Epithelial cell of prostate (primary cell): Measurements from ENCODE around the gene MACROD2.

Experiments
- DNase-seq: peaks from one replicate; pipeline ENCODE4 v3.0.0-alpha.2; 2011; ENCODE audit warnings: low read depth, low spot score
- H3K27ac ChIP-seq: fragments of 450-650 bp; 2 replicates; pipeline ENCODE4 v1.5.1; 2017; ENCODE audit warnings: mild to moderate bottlenecking

MACROD2 gene

GRCh38 chr20:15032352-15032622, 1037.0 kb downstream of the MACROD2 start:
- no peak overlapping the region for H3K27ac ChIP-seq
- DNase-seq = no peak

- no peak overlapping the region for H3K27ac ChIP-seq
- DNase-seq = no peak
These were observed 1038.0 kb downstream of the MACROD2 start for GRCh38 chr20:15033269-15033668.

- H3K27ac ChIP-seq = no peak overlapping the region
- no peak for DNase-seq
These were observed 1038.6 kb downstream of the MACROD2 start for GRCh38 chr20:15033891-15034290.

GRCh38 chr20:15036948-15037347, 1041.6 kb downstream of the MACROD2 start:
- no peak overlapping the region for H3K27ac ChIP-seq
- no peak for DNase-seq

GRCh38 chr20:15039088-15039752, 1043.9 kb downstream of the MACROD2 start:
- DNase-seq = no peak
- H3K27ac ChIP-seq = peak overlapping the region; percentile 32

- H3K27ac ChIP-seq = no peak overlapping the region
- no peak for DNase-seq
These were observed 1047.4 kb downstream of the MACROD2 start for GRCh38 chr20:15042723-15043122.

- no peak for DNase-seq
- peak overlapping the region; percentile 32 for H3K27ac ChIP-seq
These were observed 1049.9 kb downstream of the MACROD2 start for GRCh38 chr20:15045246-15045645.

GRCh38 chr20:15047042-15047441, 1051.7 kb downstream of the MACROD2 start:
- H3K27ac ChIP-seq = no peak overlapping the region
- DNase-seq = no peak

GRCh38 chr20:15047601-15048000, 1052.3 kb downstream of the MACROD2 start:
- H3K27ac ChIP-seq = no peak overlapping the region
- DNase-seq = no peak

GRCh38 chr20:15056246-15056645, 1060.9 kb downstream of the MACROD2 start:
- H3K27ac ChIP-seq = no peak overlapping the region
- no peak for DNase-seq

GRCh38 chr20:15058841-15059240, 1063.5 kb downstream of the MACROD2 start:
- no peak overlapping the region for H3K27ac ChIP-seq

GRCh38 chr20:15059438-15059837, 1064.1 kb downstream of the MACROD2 start:
- no peak for DNase-seq
- no peak overlapping the region for H3K27ac ChIP-seq

More at GRCh38 chr20:15058841-15059240, 1063.5 kb downstream of the MACROD2 start:
- no peak for DNase-seq

GRCh38 chr20:15060265-15061060, 1065.1 kb downstream of the MACROD2 start:
- no peak overlapping the region for H3K27ac ChIP-seq
- DNase-seq = no peak

- DNase-seq = no peak
- H3K27ac ChIP-seq = peak overlapping the region; percentile 15
These were observed 1065.7 kb downstream of the MACROD2 start for GRCh38 chr20:15061061-15061430.

GRCh38 chr20:15061955-15062354, 1066.6 kb downstream of the MACROD2 start:
- DNase-seq = no peak
- peak overlapping the region; percentile 15 for H3K27ac ChIP-seq

GRCh38 chr20:15063081-15063480, 1067.8 kb downstream of the MACROD2 start:
- no peak overlapping the region for H3K27ac ChIP-seq
- no peak for DNase-seq

- DNase-seq = no peak
- H3K27ac ChIP-seq = no peak overlapping the region
These were observed 1069.4 kb downstream of the MACROD2 start for GRCh38 chr20:15064741-15065140.

GRCh38 chr20:15065794-15066193, 1070.5 kb downstream of the MACROD2 start:
- no peak overlapping the region for H3K27ac ChIP-seq
- DNase-seq = no peak

GRCh38 chr20:15068486-15068885, 1073.2 kb downstream of the MACROD2 start:
- no peak for DNase-seq
- peak overlapping the region; percentile 1 for H3K27ac ChIP-seq

- no peak for DNase-seq
- H3K27ac ChIP-seq = peak overlapping the region; percentile 1
These were observed 1074.0 kb downstream of the MACROD2 start for GRCh38 chr20:15069355-15069754.

- no peak for DNase-seq
- H3K27ac ChIP-seq = no peak overlapping the region
These were observed 1075.9 kb downstream of the MACROD2 start for GRCh38 chr20:15071085-15071808.
